ENCODE data around the gene CD300LB.
"Not testable (repeated sequence)": the region's sequence is repeated elsewhere in the genome, so short reads cannot be mapped to it uniquely, and the experiment has no call there.

Gene CD300LB

GRCh38 chr17:74531231-74531761 lies at the start of gene CD300LB:
Gene CD300LB (minus strand): TSS chr17:74531475. CDS start chr17:74531350, 125 bp downstream.
- H3K36me3 ChIP-seq (ENCODE audit: control insufficient read depth, insufficient read depth, low read length), result no peaks in the 10 kb centered on the region
- TF ChIP-seq CTCF (IDR thresholded peaks at IDR 0.05; ENCODE audit: insufficient read depth, low read length, poor library complexity, severe bottlenecking), result no peak
- no peaks in the 10 kb centered on the region for H3K27me3 ChIP-seq (replicated peaks; ENCODE audit: control insufficient read depth, insufficient read depth, low read length)
- DNase-seq (ENCODE audit: extremely low read depth, insufficient read length), result no peak
- H3K4me3 ChIP-seq (replicated peaks; ENCODE audit: low read depth, low read length), result no peak within 1 kb of the TSS

- no peak for DNase-seq (ENCODE audit: extremely low read depth, insufficient read length)
- Histone ChIP-seq H3K4me3 (replicated peaks; ENCODE audit: low read depth, low read length) (no peak overlapping the region), H3K36me3 (ENCODE audit: control insufficient read depth, insufficient read depth, low read length) (no peaks in the 10 kb centered on the region), H3K27me3 (replicated peaks; ENCODE audit: control insufficient read depth, insufficient read depth, low read length) (no peaks in the 10 kb centered on the region; the same call in 1 of the 2 replicates)
- no peak for TF ChIP-seq CTCF (IDR thresholded peaks at IDR 0.05; ENCODE audit: insufficient read depth, low read length, poor library complexity, severe bottlenecking)
These were observed 48.6 kb upstream of the CD300LB start for GRCh38 chr17:74579900-74580299.

GRCh38 chr17:74578979-74579378 lies 47.7 kb upstream of the CD300LB start:
- Histone ChIP-seq H3K4me3 (replicated peaks; ENCODE audit: low read depth, low read length) (no peak overlapping the region), H3K36me3 (ENCODE audit: control insufficient read depth, insufficient read depth, low read length) (no peaks in the 10 kb centered on the region), H3K27me3 (replicated peaks; ENCODE audit: control insufficient read depth, insufficient read depth, low read length) (peaks cover 1% of the 10 kb centered on the region; the same call in 1 of the 2 replicates)
- no peak for DNase-seq (ENCODE audit: extremely low read depth, insufficient read length)
- TF ChIP-seq CTCF (IDR thresholded peaks at IDR 0.05; ENCODE audit: insufficient read depth, low read length, poor library complexity, severe bottlenecking), result no peak

- no peak overlapping the region for H3K4me3 ChIP-seq (replicated peaks; ENCODE audit: low read depth, low read length)
- DNase-seq (ENCODE audit: extremely low read depth, insufficient read length), result no peak
- H3K36me3 ChIP-seq (ENCODE audit: control insufficient read depth, insufficient read depth, low read length), result no peaks in the 10 kb centered on the region
- TF ChIP-seq CTCF (IDR thresholded peaks at IDR 0.05; ENCODE audit: insufficient read depth, low read length, poor library complexity, severe bottlenecking), result no peak
- peaks cover 1% of the 10 kb centered on the region for H3K27me3 ChIP-seq (replicated peaks; ENCODE audit: control insufficient read depth, insufficient read depth, low read length)
These were observed 43.3 kb upstream of the CD300LB start for GRCh38 chr17:74574489-74575142.

- DNase-seq (ENCODE audit: extremely low read depth, insufficient read length); H3K36me3 ChIP-seq (ENCODE audit: control insufficient read depth, insufficient read depth, low read length); H3K4me3 ChIP-seq (replicated peaks; ENCODE audit: low read depth, low read length); H3K27me3 ChIP-seq (replicated peaks; ENCODE audit: control insufficient read depth, insufficient read depth, low read length): not testable (repeated sequence)
These were observed 42.4 kb upstream of the CD300LB start for GRCh38 chr17:74573635-74574034.

- H3K4me3 ChIP-seq (replicated peaks; ENCODE audit: low read depth, low read length), result no peak overlapping the region
These were observed 41.9 kb upstream of the CD300LB start for GRCh38 chr17:74573169-74573568.

More at GRCh38 chr17:74573169-74573568, 41.9 kb upstream of the CD300LB start:
- DNase-seq (ENCODE audit: extremely low read depth, insufficient read length), result no peak
- TF ChIP-seq CTCF (IDR thresholded peaks at IDR 0.05; ENCODE audit: insufficient read depth, low read length, poor library complexity, severe bottlenecking), result no peak
- H3K36me3 ChIP-seq (ENCODE audit: control insufficient read depth, insufficient read depth, low read length), result no peaks in the 10 kb centered on the region
- peaks cover 1% of the 10 kb centered on the region for H3K27me3 ChIP-seq (replicated peaks; ENCODE audit: control insufficient read depth, insufficient read depth, low read length)

Data from GM06990 (cell line).